Heart left ventricle (tissue), 13 donors: ENCODE data around the gene KRTAP10-1.

Source experiments
- CTCF ChIP-seq, 12 donors: fragments of 200-600 bp; sonication (generic) in 4 of 12; IDR thresholded peaks; one replicate each; pipeline versions ENCODE4 v1.5.0 to v1.8.0; 2018 to 2022; ENCODE audit warnings: antibody characterized with exemption in 12 of 12, mild to moderate bottlenecking in 5 of 12
- POLR2A ChIP-seq, 2 donors: fragments of 450-650 bp; IDR thresholded peaks; one replicate each; pipeline ENCODE4 v1.6.1; 2017; ENCODE audit warnings: antibody characterized with exemption in 2 of 2, mild to moderate bottlenecking in 2 of 2, moderate library complexity in 2 of 2
- donor health status: ischemic (EF 13 %, LVEDD 7.1; RV severe dilation, severe dysfunction).
- donor health status: DM: no; HTN: yes; CAD: no.
- donor health status: DM: no; HTN: no; CAD: no.
- donor health status: ischemic (EF 25% LVEDD 6.9; RV normal size, moderate dysfunction).
- donor health status: ischemic (EF 25% LVEDD 5.7; RV mildly dilated, moderate dysfunction).
- donor health status: ischemic (EF 35%, LVEDD 5.7; RV mildly dilated, moderate dysfunction).
- donor health status: nonischemic (EF 11% LVEDD 7.7; RV severe dilation, severe dysfunction).
- donor health status: DM: yes; HTN: yes; CAD: no.
- donor health status: PGD.
- donor health status: ischemic (EF 29% LVEDD 5.4; RV normal size, mild dysfunction).
- donor health status: nonischemic (EF 23%, LVEDD 6.1; RV moderate dilation, normal function).

- TF ChIP-seq CTCF (IDR thresholded peaks at IDR 0.05), result no peak
- no peak for TF ChIP-seq POLR2A (IDR thresholded peaks at IDR 0.05)
Observed at GRCh38 chr21:44568261-44568660, 28.3 kb upstream of the KRTAP10-1 start.
